Liver (tissue), 9 donors: ENCODE results near the gene PDCD5. TPM values are rescaled to one million over a fixed set of nuclear protein-coding genes. Genes with fewer than 3 reads are reported as not detected.
"Not testable (repeated sequence)": the region's sequence is repeated elsewhere in the genome, so short reads cannot be mapped to it uniquely, and the experiment has no call there.

ENCODE experiments used
- DNase-seq: peaks from one replicate; pipeline ENCODE4 v3.0.0-alpha.2; 2017; ENCODE audit warnings: low spot score
- H3K27ac ChIP-seq, 2 donors: one replicate each; pipeline ENCODE4 v1.7.0; 2013; ENCODE audit warnings: inconsistent platforms in 2 of 2, low read length in 2 of 2, control low read depth in 1 of 2, low read depth in 1 of 2, mild to moderate bottlenecking in 1 of 2
- H3K27me3 ChIP-seq, 4 donors: one replicate each; pipeline versions ENCODE4 v1.6.1 to v1.7.0; 2013; ENCODE audit warnings: low read length in 3 of 4, inconsistent platforms in 1 of 4, mild to moderate bottlenecking in 1 of 4, moderate library complexity in 1 of 4; ENCODE audit not compliant: control insufficient read depth in 4 of 4, insufficient read depth in 4 of 4
- H3K36me3 ChIP-seq, 4 donors: one replicate each; pipeline versions ENCODE4 v1.6.1 to v1.7.0; 2013; ENCODE audit warnings: low read length in 3 of 4, mild to moderate bottlenecking in 3 of 4, low read depth in 1 of 4, moderate library complexity in 1 of 4; ENCODE audit not compliant: control insufficient read depth in 4 of 4, insufficient read depth in 3 of 4
- H3K4me1 ChIP-seq, 4 donors: one replicate each; pipeline versions ENCODE4 v1.6.1 to v1.7.0; 2013; ENCODE audit warnings: low read length in 3 of 4, mild to moderate bottlenecking in 3 of 4, moderate library complexity in 1 of 4; ENCODE audit not compliant: control insufficient read depth in 4 of 4, insufficient read depth in 4 of 4
- H3K4me3 ChIP-seq, 3 donors: one replicate each; pipeline versions ENCODE4 v1.6.1 to v1.7.0; 2013; ENCODE audit warnings: low read length in 3 of 3, control low read depth in 1 of 3, low read depth in 1 of 3, mild to moderate bottlenecking in 1 of 3
- H3K9ac ChIP-seq, 2 donors: one replicate each; pipeline ENCODE4 v1.7.0; 2013; ENCODE audit warnings: low read length in 2 of 2, mild to moderate bottlenecking in 2 of 2, moderate library complexity in 2 of 2, control low read depth in 1 of 2, low read depth in 1 of 2
- H3K9me3 ChIP-seq, 4 donors: one replicate each; pipeline versions ENCODE4 v1.6.1 to v1.7.0; 2013; ENCODE audit warnings: low read length in 3 of 4; ENCODE audit not compliant: control insufficient read depth in 4 of 4
- CTCF ChIP-seq: fragments of 150-350 bp; IDR thresholded peaks from 2 replicates; pipeline ENCODE4 v1.5.1; 2017; ENCODE audit warnings: improper control_type of control experiment, low read depth, low read length; ENCODE audit not compliant: missing input control
- EGR1 ChIP-seq, 2 donors: IDR thresholded peaks; 2 replicates each; pipeline ENCODE4 v1.6.1; 2016 to 2018; ENCODE audit warnings: antibody characterized with exemption in 2 of 2, low read depth in 2 of 2
- FOXA1 ChIP-seq: IDR thresholded peaks from 2 replicates; pipeline ENCODE4 v1.6.1; 2016; ENCODE audit warnings: antibody characterized with exemption
- FOXA2 ChIP-seq: IDR thresholded peaks from 2 replicates; pipeline ENCODE4 v1.6.1; 2016; ENCODE audit warnings: antibody characterized with exemption
- GABPA ChIP-seq, 2 donors: IDR thresholded peaks in 1 of 2; conservative IDR thresholded peaks in 1 of 2; 2 replicates each; pipeline ENCODE4 v1.6.1; 2016; ENCODE audit warnings: antibody characterized with exemption in 2 of 2, mild to moderate bottlenecking in 1 of 2, moderate library complexity in 1 of 2
- HNF4A ChIP-seq, 2 donors: conservative IDR thresholded peaks; 2 replicates each; pipeline ENCODE4 v1.6.1; 2016; ENCODE audit warnings: antibody characterized with exemption in 2 of 2, mild to moderate bottlenecking in 2 of 2
- HNF4G ChIP-seq: IDR thresholded peaks from 2 replicates; pipeline ENCODE4 v1.6.1; 2016; ENCODE audit warnings: antibody characterized with exemption
- JUND ChIP-seq, 2 donors: IDR thresholded peaks; 2 replicates each; pipeline ENCODE4 v1.6.1; 2016; ENCODE audit warnings: antibody characterized with exemption in 2 of 2
- MAX ChIP-seq: IDR thresholded peaks from 2 replicates; pipeline ENCODE4 v1.6.1; 2016; ENCODE audit warnings: antibody characterized with exemption
- RAD21 ChIP-seq, 2 donors: IDR thresholded peaks; 2 replicates each; pipeline ENCODE4 v1.6.1; 2016; ENCODE audit warnings: antibody characterized with exemption in 2 of 2, mild to moderate bottlenecking in 2 of 2
- REST ChIP-seq: IDR thresholded peaks from 2 replicates; pipeline ENCODE4 v1.6.1; 2016; ENCODE audit warnings: antibody characterized with exemption, mild to moderate bottlenecking
- RXRA ChIP-seq, 2 donors: IDR thresholded peaks; 2 replicates each; pipeline ENCODE4 v1.6.1; 2017 to 2018; ENCODE audit warnings: antibody characterized with exemption in 2 of 2, mild to moderate bottlenecking in 1 of 2
- SP1 ChIP-seq: IDR thresholded peaks from 2 replicates; pipeline ENCODE4 v1.6.1; 2018; ENCODE audit warnings: antibody characterized with exemption, mild to moderate bottlenecking
- TAF1 ChIP-seq: conservative IDR thresholded peaks from 2 replicates; pipeline ENCODE4 v1.6.1; 2016; ENCODE audit warnings: antibody characterized with exemption, mild to moderate bottlenecking
- YY1 ChIP-seq: IDR thresholded peaks from 2 replicates; pipeline ENCODE4 v1.6.1; 2016; ENCODE audit warnings: antibody characterized with exemption, mild to moderate bottlenecking
- WGBS: extraction: QIAGEN DNeasy Blood & Tissue Kit; methylation state at CpG from one replicate; pipeline ENCODE4 v1.1.7; 2013; 5-methylcytosine and 5-hydroxymethylcytosine counted together
- polyA plus RNA-seq, 2 donors: library from polyadenylated mRNA; stranded (reverse) in 1 of 2; unstranded in 1 of 2; fragments of 200-250 nt in 1 of 2; fragments of >200 nt in 1 of 2; fragmentation: Nextera tagmentation in 1 of 2; extraction: Ambion mirVana in 1 of 2; gene quantifications; one replicate each; pipeline versions ENCODE4 v1.2.1 to v1.2.3, GENCODE V29; 2013 to 2015
- total RNA-seq, 2 donors: library from RNA; depleted of rRNA; stranded (reverse); fragments of >200 nt; gene quantifications; one replicate each; pipeline ENCODE4 v1.2.3, GENCODE V29; 2014
- donor health status: healthy.
- donor health status: healthy.
- donor health status: healthy.
- donor health status: healthy.
- donor health status: healthy.

The PDCD5 gene
- total and polyA plus RNA-seq, 4 donors: 25.4 to 90.8 (median 36.2) TPM

- not testable (repeated sequence) for H3K4me1 ChIP-seq, H3K4me3 ChIP-seq, H3K27me3 ChIP-seq, H3K9ac ChIP-seq, H3K36me3 ChIP-seq, H3K9me3 ChIP-seq, H3K27ac ChIP-seq, DNase-seq
- 87% methylated on average over 19 of the region's 21 CpGs for WGBS
Observed at GRCh38 chr19:32572700-32573491, 8.1 kb upstream of the PDCD5 start.

- 83% methylated on average over 3 of the region's 3 CpGs for WGBS
- Histone ChIP-seq H3K27ac (no peak overlapping the region), H3K36me3 (no peaks in the 10 kb centered on the region), H3K4me1 (no peaks in the 10 kb centered on the region), H3K9ac (no peak overlapping the region), H3K27me3 (peaks cover 0 to 5% (median 0%) of the 10 kb centered on the region in 4 donors), H3K9me3 (no peaks in the 10 kb centered on the region), H3K4me3 (no peak overlapping the region)
- TF ChIP-seq FOXA2: no peak
- TF ChIP-seq FOXA1: no peak
- no peak for TF ChIP-seq TAF1
- no peak for TF ChIP-seq EGR1 (IDR thresholded peaks at IDR 0.05; ENCODE audit: low read depth in 2 of 2)
- no peak for TF ChIP-seq MAX
- no peak for TF ChIP-seq RAD21 (IDR thresholded peaks at IDR 0.05)
- TF ChIP-seq YY1: no peak
- TF ChIP-seq HNF4G: no peak
- TF ChIP-seq REST: no peak
- TF ChIP-seq CTCF: no peak
- TF ChIP-seq HNF4A (conservative IDR thresholded peaks at IDR 0.05): no peak
- TF ChIP-seq GABPA (IDR thresholded peaks at IDR 0.05 in 1 of 2, conservative IDR thresholded peaks at IDR 0.05 in 1 of 2): no peak
- TF ChIP-seq SP1: no peak
- no peak for TF ChIP-seq JUND (IDR thresholded peaks at IDR 0.05)
- TF ChIP-seq RXRA (IDR thresholded peaks at IDR 0.05): no peak
- DNase-seq: no peak
Observed at GRCh38 chr19:32573492-32573794, 7.5 kb upstream of the PDCD5 start.
